Body of pancreas (tissue), 4 donors: Measurements from ENCODE around the gene RAB7A.

Experiments used
- POLR2A ChIP-seq, 3 donors: fragments of 450-650 bp; IDR thresholded peaks; one replicate each; pipeline ENCODE4 v1.6.1; 2016; ENCODE audit warnings: antibody characterized with exemption in 3 of 3, mild to moderate bottlenecking in 2 of 3
- TF ChIP-seq, protein P1 (sequence below), 7 experiments: fragments of 450-650 bp in 4 of 7; fragments of 200-600 bp in 3 of 7; sonication (generic) in 3 of 7; IDR thresholded peaks; one replicate each; pipeline ENCODE4 v1.5.1; 2016 to 2019; ENCODE audit warnings: antibody characterized with exemption in 7 of 7

DNA sequence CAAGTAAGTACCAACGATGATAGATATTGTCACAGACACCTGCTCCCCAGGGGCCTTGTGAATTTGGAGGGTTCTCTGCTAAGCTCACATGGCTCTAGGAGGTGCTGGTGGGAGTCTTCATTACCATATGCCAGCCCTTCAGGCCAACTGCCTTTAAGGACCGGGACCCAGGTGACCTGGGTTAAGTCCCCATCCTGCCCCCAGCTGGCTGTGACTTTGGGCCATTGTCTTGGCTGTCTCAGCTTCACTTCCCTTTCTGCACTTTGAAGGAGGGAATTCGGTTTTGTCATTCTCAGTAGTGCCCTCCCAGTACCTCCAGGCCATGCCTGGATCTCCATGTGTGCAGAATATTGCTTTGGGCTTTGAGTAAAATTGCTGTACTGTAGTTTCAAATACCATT lies 80.6 kb downstream of the RAB7A start:
- TF ChIP-seq, protein P1, sequence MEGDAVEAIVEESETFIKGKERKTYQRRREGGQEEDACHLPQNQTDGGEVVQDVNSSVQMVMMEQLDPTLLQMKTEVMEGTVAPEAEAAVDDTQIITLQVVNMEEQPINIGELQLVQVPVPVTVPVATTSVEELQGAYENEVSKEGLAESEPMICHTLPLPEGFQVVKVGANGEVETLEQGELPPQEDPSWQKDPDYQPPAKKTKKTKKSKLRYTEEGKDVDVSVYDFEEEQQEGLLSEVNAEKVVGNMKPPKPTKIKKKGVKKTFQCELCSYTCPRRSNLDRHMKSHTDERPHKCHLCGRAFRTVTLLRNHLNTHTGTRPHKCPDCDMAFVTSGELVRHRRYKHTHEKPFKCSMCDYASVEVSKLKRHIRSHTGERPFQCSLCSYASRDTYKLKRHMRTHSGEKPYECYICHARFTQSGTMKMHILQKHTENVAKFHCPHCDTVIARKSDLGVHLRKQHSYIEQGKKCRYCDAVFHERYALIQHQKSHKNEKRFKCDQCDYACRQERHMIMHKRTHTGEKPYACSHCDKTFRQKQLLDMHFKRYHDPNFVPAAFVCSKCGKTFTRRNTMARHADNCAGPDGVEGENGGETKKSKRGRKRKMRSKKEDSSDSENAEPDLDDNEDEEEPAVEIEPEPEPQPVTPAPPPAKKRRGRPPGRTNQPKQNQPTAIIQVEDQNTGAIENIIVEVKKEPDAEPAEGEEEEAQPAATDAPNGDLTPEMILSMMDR (IDR thresholded peaks at IDR 0.05), result no peak
- TF ChIP-seq POLR2A (IDR thresholded peaks at IDR 0.05), result no peak
